ENCODE measurements around the gene HCFC1.

Gene HCFC1

DNA sequence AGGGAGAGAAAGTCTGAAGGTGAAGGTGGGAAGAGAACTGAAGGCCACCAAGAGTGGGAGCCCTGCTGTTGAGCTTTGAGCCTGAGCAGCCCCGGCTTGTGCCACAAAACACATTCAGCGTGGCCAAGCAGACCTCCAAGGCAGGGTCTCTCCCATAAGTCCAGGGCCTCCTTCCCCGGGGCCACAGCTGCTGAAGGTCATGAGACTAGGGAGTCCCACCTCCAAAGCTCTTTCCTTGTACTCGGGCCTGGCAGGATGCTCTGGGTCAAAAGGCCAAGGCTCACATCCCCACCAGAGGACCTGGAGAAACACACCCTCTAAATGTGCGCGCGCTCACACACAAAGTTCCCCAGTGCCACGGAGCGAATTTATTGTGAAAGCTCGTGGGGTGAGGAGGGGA lies 42.0 kb downstream of the HCFC1 start:
- Mint-ChIP-seq H3K4me1 (ENCODE audit: low read depth in 2 of 2) (peaks cover 21 to 29% of the 10 kb centered on the region in 2 donors), H3K4me3 (no peak overlapping the region), H3K27ac (peak overlapping the region in 1 of 2 donors; percentile 99), H3K27me3 (no peaks in the 10 kb centered on the region), H3K9me3 (no peaks in the 10 kb centered on the region), H3K36me3 (ENCODE audit: insufficient read depth) (peaks cover 42% of the 10 kb centered on the region)
- DNase-seq (no peak), ATAC-seq (replicated peaks) (no peak)

DNA sequence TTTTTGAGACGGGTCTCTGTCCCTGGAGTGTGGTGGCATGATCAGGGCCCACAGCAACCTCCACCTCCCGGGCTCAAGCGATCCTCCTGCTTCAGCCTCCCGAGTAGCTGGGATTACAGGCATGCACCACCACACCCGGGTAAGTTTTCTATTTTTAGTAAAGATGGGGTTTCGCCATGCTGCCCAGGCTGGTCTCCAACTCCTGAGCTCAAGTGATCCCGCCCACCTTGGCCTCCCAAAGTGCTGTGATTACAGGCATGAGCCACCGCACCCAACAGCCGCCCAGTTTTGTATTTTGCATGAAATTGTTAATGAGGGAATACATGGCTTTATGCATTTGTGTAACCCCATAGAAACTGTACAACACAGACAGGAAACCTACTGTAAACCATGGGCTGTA lies 42.8 kb downstream of the HCFC1 start:
- DNase-seq (no peak), ATAC-seq (replicated peaks) (no peak)
- Mint-ChIP-seq H3K27ac (peak overlapping the region; percentile 95 to 99), H3K4me3 (peak overlapping the region; percentile 87 to 91), H3K4me1 (ENCODE audit: low read depth in 2 of 2) (peaks cover 17 to 29% of the 10 kb centered on the region in 2 donors), H3K36me3 (ENCODE audit: insufficient read depth) (peaks cover 42% of the 10 kb centered on the region), H3K9me3 (no peaks in the 10 kb centered on the region), H3K27me3 (no peaks in the 10 kb centered on the region)

DNA sequence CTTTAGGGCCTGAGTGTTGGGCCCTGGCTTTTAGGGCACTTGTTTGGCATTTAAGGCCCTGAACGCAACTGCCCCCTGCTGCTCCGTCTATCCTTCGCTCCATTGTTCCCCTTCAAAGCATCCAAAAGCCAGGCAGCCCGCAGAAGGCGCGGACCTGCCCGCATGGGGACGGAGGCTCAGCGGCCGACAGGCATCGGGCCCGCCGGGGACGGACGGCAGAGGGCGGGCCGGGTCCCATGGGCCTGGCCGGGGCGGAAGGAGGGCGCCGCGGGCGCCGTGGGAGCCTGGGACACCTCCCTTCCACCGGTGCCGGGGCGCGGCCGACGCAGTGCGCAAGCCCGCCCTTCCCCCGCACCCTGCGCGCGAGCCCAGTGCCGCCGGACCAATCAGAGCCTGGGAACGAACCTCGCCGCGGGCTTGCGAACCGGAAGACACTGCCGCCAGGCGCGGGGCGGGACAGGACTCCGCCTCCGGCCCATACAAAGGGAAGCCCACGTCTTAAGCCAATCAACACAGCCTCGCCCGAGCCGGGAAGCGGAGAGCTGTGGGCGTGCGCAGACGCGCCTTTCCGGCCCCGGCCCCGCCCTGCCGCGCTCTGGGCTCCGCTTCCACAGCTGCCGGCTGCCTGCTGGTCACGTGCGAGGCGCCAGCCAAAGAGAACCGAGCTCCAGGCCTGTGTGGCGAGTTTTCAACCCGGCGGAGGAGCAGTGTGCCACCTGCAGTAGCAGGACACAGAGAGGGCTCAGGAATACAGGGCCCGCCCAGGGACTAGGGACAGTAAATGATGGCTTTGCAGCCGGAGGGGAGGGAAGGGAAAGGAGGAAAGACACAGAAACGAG lies 43.5 kb downstream of the HCFC1 start:
- ATAC-seq (replicated peaks) (peak; percentile 73), DNase-seq (peak; percentile 85 to 86 (median 86))
- Mint-ChIP-seq H3K27me3 (no peaks in the 10 kb centered on the region), H3K4me3 (peak overlapping the region; percentile 87 to 91), H3K9me3 (no peaks in the 10 kb centered on the region), H3K36me3 (ENCODE audit: insufficient read depth) (peaks cover 45% of the 10 kb centered on the region), H3K4me1 (ENCODE audit: low read depth in 2 of 2) (peaks cover 15 to 32% of the 10 kb centered on the region in 2 donors), H3K27ac (peak overlapping the region; percentile 95 to 99)

DNA sequence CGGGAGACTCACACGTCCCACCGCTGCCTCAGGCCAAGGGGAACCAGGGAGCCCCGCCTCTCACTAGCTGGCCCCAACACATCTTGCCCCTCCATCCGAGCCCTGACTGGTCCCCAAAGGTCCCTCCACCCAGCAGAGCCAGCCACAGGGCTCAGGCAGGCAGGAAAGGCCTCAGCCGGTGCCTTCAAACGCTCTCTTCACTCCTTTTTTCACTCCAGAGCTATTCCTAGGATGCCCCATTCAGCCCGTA lies 44.0 kb downstream of the HCFC1 start:
- H3K4me1 Mint-ChIP-seq (ENCODE audit: low read depth in 2 of 2), result peaks cover 21 to 34% of the 10 kb centered on the region in 2 donors
- H3K36me3 Mint-ChIP-seq (ENCODE audit: insufficient read depth), result peaks cover 42% of the 10 kb centered on the region
- no peaks in the 10 kb centered on the region for H3K27me3 Mint-ChIP-seq
- H3K4me3 Mint-ChIP-seq, result peak overlapping the region; percentile 87 to 91
- DNase-seq, result peak in 1 of 3 experiments; percentile 13
- peak overlapping the region; percentile 95 to 99 for H3K27ac Mint-ChIP-seq
- no peaks in the 10 kb centered on the region for H3K9me3 Mint-ChIP-seq
- ATAC-seq (replicated peaks), result no peak

DNA sequence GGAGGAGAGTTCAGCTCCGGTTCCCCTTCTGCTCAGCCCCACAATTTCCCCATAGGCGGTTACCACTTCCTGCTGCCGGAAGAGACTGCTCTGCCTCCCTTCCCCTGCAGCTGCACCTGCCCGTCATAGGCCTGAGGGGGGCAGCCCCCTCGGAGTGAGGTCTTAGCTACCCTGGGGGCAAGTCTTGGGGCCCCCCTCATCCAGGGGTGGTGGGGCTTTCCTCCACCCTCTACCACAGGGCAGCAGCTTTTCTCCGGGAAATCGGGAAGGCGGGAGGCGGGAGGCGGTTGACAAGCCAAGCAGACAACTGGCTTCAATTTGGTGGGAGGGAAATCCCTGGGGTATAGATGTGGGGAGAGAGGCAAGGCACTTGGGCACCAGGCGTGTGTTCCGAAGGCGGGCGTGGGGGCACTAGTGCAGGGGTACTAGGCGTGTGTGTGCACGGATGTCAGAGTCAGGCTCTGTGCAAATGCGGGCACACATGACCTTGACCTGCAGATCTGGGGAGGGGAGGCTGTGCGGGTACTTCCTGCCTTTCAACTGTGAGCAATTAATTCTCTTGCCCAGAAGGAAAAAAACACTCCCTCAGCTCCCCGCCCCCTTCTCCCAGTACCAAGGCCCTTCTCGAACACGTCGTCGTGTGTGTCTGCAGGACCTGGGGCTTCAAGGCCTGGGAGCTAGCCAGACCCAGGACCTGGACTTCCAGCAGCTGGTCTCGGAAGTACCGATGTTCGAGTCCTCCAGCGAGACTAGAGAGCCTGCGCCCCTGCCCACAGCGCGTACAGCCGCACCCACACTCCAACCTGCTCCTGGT lies 44.6 kb downstream of the HCFC1 start:
- ATAC-seq (replicated peaks) (peak; percentile 55), DNase-seq (peak; percentile 64 to 65 (median 64))
- Mint-ChIP-seq H3K36me3 (ENCODE audit: insufficient read depth) (peaks cover 43% of the 10 kb centered on the region), H3K27me3 (no peaks in the 10 kb centered on the region), H3K4me3 (peak overlapping the region; percentile 87 to 91), H3K9me3 (no peaks in the 10 kb centered on the region), H3K27ac (peak overlapping the region; percentile 95 to 99), H3K4me1 (ENCODE audit: low read depth in 2 of 2) (peaks cover 23 to 38% of the 10 kb centered on the region in 2 donors)

DNA sequence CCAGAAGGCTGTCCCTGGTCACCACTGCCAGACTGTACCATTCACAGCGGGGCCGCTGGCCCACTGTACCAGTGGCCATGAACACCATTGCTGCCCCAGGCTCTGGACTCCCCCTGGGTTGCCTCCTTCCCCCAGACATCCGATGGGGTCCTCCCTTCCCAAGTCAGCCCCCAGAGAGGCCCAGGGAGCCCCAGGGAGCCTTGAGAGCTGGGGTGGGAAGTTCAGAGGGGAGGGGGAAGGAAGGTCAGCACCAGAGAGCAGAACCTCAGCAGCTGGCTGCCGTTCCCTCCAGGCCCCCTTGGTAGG lies 45.1 kb downstream of the HCFC1 start:
- H3K27ac Mint-ChIP-seq, result peak overlapping the region; percentile 95 to 99
- no peak for DNase-seq
- H3K27me3 Mint-ChIP-seq, result no peaks in the 10 kb centered on the region
- peak overlapping the region; percentile 87 to 91 for H3K4me3 Mint-ChIP-seq
- no peaks in the 10 kb centered on the region for H3K9me3 Mint-ChIP-seq
- H3K36me3 Mint-ChIP-seq (ENCODE audit: insufficient read depth), result peaks cover 45% of the 10 kb centered on the region
- peaks cover 23 to 39% of the 10 kb centered on the region in 2 donors for H3K4me1 Mint-ChIP-seq (ENCODE audit: low read depth in 2 of 2)
- peak; percentile 0 for ATAC-seq (replicated peaks)

DNA sequence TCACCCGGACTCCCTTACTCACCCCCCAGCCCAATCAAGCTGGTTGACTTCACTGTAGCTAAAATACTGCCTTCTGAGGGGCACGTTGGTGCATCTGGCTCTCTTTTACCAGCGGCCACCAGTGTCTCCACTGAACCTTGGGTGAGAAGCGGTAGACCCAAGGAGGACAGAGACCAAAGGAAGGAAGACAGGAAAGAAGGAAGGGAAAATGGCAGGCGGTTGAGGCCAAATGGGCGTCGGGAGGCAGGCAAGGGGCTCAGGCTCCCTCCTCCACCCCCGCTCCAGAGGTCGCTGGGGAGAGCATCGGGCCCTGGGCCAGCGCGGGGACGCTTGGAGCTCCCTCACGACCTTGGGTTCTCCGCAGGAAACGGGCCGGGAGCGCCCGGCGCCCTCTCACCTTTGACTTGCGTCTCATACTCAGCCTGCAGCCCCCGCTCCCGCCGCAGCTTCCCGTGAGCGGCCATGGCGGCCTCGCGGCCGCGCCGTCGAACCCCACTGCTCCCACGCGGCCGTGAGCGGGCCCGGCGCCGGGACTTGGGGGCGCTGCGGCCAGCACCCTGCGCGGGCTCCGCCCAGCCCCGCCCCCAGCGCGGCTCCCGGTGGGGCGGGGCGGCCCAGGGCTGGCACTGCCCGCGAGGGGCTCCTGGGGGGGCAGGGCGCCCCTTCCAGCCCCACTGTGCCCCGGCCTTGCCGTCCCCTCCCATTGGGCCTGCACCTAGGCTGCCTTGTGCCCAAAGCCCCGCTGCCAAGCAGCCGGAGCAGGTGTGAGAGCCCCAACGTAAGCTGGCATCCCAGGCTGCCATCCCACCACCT lies 45.7 kb downstream of the HCFC1 start, which contains the start of gene ARHGAP4:
TSS of gene ARHGAP4 (minus strand) at position 526 of the 813 bp plus-strand sequence. CDS start at position 464, 62 bp downstream.
- H3K27ac Mint-ChIP-seq, result peak within 1 kb of the TSS; percentile 95 to 99
- H3K27me3 Mint-ChIP-seq, result no peaks in the 10 kb centered on the region
- no peaks in the 10 kb centered on the region for H3K9me3 Mint-ChIP-seq
- peak; percentile 2 for ATAC-seq (replicated peaks)
- DNase-seq, result peak in 2 of 3 experiments; percentile 21 to 25
- H3K4me1 Mint-ChIP-seq (ENCODE audit: low read depth in 2 of 2), result peaks cover 23 to 36% of the 10 kb centered on the region in 2 donors
- H3K4me3 Mint-ChIP-seq, result peak within 1 kb of the TSS; percentile 89 to 91
- peaks cover 45% of the 10 kb centered on the region for H3K36me3 Mint-ChIP-seq (ENCODE audit: insufficient read depth)

DNA sequence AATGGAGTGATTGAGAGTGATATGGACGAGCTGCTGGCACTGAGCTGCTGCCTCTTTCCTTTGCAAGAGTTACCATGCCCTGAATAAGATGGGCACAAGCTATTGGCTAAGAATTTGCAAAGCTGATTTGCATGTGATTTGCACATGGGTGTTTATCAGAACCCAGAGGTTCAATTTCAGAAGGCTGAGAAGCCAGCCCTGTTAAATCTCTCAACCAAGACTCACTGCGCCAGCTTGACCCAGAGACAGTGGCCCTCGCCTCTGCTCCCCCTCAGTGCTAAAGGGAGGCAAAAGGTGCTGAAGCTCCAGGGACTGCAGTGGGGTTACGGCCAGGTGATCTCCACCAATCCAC lies 46.3 kb downstream of the HCFC1 start:
- Mint-ChIP-seq H3K27ac (peak overlapping the region; percentile 94 to 99), H3K27me3 (no peaks in the 10 kb centered on the region), H3K36me3 (ENCODE audit: insufficient read depth) (peaks cover 49% of the 10 kb centered on the region), H3K9me3 (no peaks in the 10 kb centered on the region), H3K4me1 (ENCODE audit: low read depth in 2 of 2) (peaks cover 23 to 36% of the 10 kb centered on the region in 2 donors), H3K4me3 (peak overlapping the region; percentile 89 to 91)
- no peak for ATAC-seq (replicated peaks)
- DNase-seq, result no peak

DNA sequence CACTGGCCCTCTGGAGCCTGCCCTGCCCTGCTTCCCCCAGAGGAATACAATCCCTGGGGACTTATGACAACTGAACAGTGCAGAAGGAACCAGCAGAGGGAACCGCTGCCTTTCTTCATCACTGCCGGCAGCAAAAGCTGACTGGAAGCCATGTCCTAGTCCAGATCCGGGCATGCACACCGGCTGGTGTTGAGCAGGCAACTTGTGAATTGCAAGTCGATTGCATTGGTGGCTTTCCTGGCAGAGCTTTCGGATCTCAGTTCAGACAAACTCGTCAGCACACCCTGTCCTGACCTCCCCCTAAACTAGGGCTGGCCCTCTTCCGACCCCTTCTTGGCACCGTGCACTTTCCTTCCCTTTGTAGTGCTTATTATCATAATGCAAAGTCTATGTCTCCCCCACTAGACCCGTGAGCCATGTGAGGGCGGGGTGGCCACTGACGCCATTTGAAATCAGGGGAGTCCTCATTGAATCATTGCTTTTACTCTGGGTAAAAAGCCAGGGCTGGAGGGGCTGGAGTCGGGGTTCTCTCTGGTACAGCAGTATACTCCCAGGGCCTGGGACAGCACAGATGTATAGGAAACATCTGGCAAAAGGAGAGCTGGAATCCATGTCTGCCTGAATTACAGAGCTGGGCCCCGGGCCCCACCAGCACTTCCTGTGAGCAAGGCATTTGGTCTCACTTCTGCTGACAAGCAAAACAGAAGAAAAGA lies 47.3 kb downstream of the HCFC1 start:
- H3K27me3 Mint-ChIP-seq, result no peaks in the 10 kb centered on the region
- peak; percentile 26 to 32 (median 31) for DNase-seq
- H3K27ac Mint-ChIP-seq, result peak overlapping the region; percentile 94 to 99
- peaks cover 23 to 35% of the 10 kb centered on the region in 2 donors for H3K4me1 Mint-ChIP-seq (ENCODE audit: low read depth in 2 of 2)
- ATAC-seq (replicated peaks), result no peak
- H3K4me3 Mint-ChIP-seq, result peak overlapping the region; percentile 89 to 91
- H3K9me3 Mint-ChIP-seq, result no peaks in the 10 kb centered on the region
- H3K36me3 Mint-ChIP-seq (ENCODE audit: insufficient read depth), result peaks cover 54% of the 10 kb centered on the region

DNA sequence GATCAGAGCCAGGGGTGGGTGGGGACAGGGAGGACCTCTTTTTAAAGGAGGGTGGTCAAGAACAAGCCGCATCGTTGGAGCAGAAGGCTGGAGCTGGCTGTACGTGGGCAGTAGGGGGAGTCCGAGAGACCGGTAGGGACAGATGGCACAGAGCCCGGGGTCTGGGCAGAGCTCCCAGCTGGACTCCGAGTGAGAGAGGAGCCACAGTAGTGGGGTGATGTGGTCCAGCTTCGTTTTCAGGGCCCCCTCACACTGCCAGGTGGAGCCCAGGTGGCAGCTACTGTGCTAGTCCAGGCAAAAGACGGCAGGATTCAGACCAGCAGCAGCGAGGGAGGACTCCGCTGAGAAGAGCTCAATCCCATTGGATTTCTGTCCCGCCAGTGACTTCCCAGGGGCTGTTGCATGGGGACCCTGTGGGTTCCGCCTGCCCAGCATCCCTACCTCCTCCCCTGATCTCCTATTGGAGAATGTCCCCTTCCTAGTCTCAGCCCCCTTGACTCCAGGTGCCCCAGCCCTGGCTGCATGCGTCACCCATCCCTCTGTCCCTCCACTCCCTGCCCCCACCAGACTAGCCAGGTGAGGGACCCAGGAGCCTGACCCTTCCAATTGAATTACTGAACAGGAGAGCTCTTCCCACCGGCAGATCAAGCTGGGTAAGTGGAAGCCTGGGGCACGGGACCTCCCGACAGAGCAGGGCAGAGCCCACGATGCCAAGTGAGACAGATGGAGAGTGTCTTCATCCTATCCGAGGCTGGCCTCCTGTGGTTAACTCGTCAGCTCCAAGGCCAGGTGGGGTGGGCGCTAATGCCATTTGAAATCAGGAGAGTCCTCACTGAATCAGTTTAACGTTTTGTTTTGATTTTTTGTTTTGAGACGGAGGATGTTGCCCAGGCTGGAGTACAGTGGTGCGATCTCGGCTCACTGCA lies 48.4 kb downstream of the HCFC1 start:
- ATAC-seq (replicated peaks) (no peak), DNase-seq (no peak)
- peak overlapping the region; percentile 89 to 91 for H3K4me3 Mint-ChIP-seq
- H3K27ac Mint-ChIP-seq, result peak overlapping the region; percentile 94 to 99
- H3K4me1 Mint-ChIP-seq (ENCODE audit: low read depth in 2 of 2), result peaks cover 19 to 31% of the 10 kb centered on the region in 2 donors
- H3K9me3 Mint-ChIP-seq, result no peaks in the 10 kb centered on the region
- peaks cover 57% of the 10 kb centered on the region for H3K36me3 Mint-ChIP-seq (ENCODE audit: insufficient read depth)
- no peaks in the 10 kb centered on the region for H3K27me3 Mint-ChIP-seq

DNA sequence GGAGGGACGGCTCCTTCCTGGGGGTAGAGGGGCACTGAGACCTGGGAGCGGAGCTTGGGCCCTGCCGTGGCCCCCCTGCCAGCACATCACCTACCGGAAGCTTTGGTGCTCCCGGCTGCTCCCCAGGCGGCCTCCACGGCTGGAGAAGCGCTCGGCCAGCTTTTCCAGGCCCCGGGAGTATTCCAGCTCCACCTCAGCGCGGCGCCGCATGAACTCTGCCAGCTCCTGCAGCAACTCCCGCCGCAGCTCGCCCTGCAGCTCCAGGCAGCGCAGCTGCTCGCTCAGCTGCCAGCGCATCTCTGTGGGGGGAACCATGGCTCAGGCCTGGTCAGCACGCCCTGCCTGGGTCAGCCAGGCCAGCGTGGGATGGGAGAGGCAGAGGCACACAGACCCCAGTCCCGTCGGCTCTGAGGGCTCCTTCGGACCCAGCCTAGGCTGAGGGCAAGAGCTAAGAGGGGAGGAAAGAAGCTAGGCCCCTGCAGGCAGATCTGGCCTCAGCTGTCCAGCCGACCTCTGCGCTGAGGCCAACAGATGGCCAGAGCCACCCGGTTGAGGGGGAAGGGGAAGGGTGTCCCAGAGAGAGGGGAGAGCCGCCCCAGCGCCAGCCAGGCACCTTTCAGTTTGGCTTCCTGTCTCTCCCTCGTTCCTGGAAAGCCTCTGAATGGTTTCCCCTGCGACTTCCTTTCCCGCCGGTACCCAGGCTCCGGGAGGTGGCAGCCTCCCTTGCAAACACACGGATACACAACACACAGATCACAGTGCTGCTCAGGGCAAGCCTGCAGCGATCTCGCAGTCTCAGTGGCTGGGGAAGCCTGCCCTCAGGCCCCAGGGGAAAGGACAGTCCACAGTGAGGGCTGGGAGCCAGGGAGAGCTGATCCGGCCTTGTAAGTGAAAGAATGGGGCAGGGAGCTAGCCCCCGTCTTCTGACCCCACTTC lies 49.8 kb downstream of the HCFC1 start:
- DNase-seq (no peak), ATAC-seq (replicated peaks) (no peak)
- H3K27me3 Mint-ChIP-seq, result no peaks in the 10 kb centered on the region
- H3K36me3 Mint-ChIP-seq (ENCODE audit: insufficient read depth), result peaks cover 56% of the 10 kb centered on the region
- H3K4me1 Mint-ChIP-seq (ENCODE audit: low read depth in 2 of 2), result peaks cover 13 to 28% of the 10 kb centered on the region in 2 donors
- H3K9me3 Mint-ChIP-seq, result no peaks in the 10 kb centered on the region
- peak overlapping the region; percentile 89 to 91 for H3K4me3 Mint-ChIP-seq
- H3K27ac Mint-ChIP-seq, result peak overlapping the region; percentile 94 to 99

Measured in effector memory CD8-positive, alpha-beta T cell (primary cell).